ENCODE data around the gene DLGAP5. TPM values are rescaled to one million over a fixed set of nuclear protein-coding genes. Genes with fewer than 3 reads are reported as not detected.

The DLGAP5 gene
- total RNA-seq, 8 experiments from 2014 or later, result 0.10 to 48.5 (median 2.7) TPM

DNA sequence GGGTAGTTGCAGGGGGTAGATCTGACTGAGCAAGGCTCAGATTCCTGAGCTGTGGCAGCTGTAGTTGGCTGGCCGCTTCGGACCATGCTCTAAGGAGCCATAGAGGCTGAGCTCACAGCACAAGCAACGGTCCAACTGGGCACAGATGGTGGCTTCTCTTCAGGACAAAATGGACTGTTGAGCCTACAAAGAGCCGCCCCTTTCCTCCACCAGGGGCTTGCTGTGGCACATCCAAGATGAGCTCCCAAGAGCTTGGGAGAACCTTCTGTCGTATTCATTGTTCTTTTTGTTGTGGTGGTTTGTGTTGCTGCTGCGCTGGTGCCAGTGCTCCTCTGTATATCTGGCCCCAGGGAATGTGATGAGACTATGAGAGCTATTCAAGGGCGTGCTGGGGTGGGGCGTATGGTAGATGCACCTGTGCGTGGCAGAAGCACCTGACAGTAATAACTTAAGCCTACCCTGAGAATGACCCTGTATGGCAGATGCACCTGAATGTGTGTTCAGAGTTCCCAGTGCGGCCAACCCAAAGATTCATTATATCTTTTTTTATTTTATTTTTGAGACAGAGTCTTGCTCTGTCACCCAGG lies 80.2 kb downstream of the DLGAP5 start:
- Histone ChIP-seq H3K4me1 (replicated peaks in 1 of 2) (peaks cover 2 to 8% of the 10 kb centered on the region in 2 donors), H3K27ac (no peak overlapping the region), H3K4me3 (no peak overlapping the region)
- no peak for ATAC-seq (replicated peaks in 6 of 8)
- in situ Hi-C loops (cut with MboI; ENCODE audit: low pct_unique_long_range_greater_than_20kb in 2 of 9, low sequenced_read_pairs in 9 of 9, unreplicated experiment in 9 of 9), result no loop called here
- WGBS, 10 experiments, result 80 to 100% (median 96%) methylated on average over 1 to 7 of the region's 10 CpGs; no CpG with 5 or more reads in 2 of the 10 experiments

DNA sequence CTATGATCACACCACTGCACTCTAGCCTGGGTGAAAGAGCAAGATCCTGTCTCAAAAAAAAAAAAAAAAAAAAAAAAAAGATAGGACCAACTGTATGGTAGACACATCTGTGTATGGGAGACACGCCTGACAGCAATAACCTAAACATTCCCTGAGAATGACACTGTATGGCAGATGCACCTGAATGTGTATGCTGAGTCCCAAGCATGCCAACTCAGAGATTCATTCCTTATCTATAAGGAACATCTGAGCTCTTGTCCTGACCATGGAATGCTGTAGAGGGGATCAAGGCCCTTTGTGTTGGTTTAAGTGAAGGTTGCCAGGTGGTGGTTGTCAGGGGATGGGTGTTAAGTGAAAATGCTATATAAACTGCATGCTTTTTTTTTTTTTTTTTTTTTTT lies 81.5 kb downstream of the DLGAP5 start:
- ATAC-seq (replicated peaks in 6 of 8), result no peak
- Histone ChIP-seq H3K4me1 (replicated peaks in 1 of 2) (peaks cover 2 to 8% of the 10 kb centered on the region in 2 donors), H3K27ac (no peak overlapping the region), H3K4me3 (no peak overlapping the region)
- WGBS, 10 experiments, result 91 to 100% (median 100%) methylated on average over 1 of the region's 1 CpG; no CpG with 5 or more reads in 5 of the 10 experiments
- in situ Hi-C loops (cut with MboI; ENCODE audit: low pct_unique_long_range_greater_than_20kb in 2 of 9, low sequenced_read_pairs in 9 of 9, unreplicated experiment in 9 of 9), result no loop called here

DNA sequence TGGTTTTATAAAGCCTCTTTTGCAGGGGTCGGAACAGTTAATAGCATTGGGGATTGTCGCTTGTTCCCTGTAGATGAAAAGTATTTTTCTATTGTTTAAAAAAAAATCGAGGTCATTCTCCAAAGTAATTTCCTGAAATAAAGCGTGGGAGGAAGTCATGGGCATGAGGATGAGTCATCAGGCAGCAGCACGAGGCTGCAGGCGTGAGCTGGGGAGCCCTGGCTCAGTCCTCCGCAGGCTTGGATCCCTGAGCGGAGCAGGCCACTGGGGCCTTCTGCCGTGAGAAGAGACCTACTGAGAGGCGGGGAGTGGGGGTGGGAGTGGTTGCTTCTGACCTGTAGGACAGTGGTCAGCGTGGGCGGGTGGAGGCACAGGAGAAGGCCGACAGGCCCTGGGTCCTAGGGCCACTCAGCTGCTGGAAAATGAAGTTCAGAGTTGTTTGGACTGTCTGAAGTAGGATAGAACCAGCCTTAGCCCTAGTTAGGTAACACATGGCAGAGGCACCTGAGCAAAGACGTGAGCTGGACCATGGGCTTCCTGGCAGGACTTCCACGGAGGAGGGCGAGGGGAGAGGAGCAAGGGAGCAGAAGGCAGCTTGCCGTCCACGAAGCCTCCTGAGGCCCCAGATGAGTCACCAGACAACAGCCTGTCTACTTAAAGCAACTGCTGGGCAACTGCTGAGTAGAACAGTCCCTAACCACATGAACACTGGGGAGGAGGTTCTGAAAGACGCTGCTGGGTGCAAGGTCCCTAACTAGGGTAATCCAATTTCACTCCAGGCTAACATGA lies 83.4 kb downstream of the DLGAP5 start:
- H3K4me1 ChIP-seq (replicated peaks in 1 of 2), result peaks cover 5 to 15% of the 10 kb centered on the region in 2 donors
- 11 to 80% (median 39%) methylated on average over 1 to 8 of the region's 19 CpGs for WGBS, 10 experiments
- in situ Hi-C loops (cut with MboI; ENCODE audit: low pct_unique_long_range_greater_than_20kb in 2 of 9, low sequenced_read_pairs in 9 of 9, unreplicated experiment in 9 of 9), result no loop called here
- H3K27ac ChIP-seq, result peak overlapping the region in 1 of 2 donors; percentile 60
- H3K4me3 ChIP-seq, result no peak overlapping the region
- peak; percentile 45 to 98 (median 96) for ATAC-seq (replicated peaks in 6 of 8)

DNA sequence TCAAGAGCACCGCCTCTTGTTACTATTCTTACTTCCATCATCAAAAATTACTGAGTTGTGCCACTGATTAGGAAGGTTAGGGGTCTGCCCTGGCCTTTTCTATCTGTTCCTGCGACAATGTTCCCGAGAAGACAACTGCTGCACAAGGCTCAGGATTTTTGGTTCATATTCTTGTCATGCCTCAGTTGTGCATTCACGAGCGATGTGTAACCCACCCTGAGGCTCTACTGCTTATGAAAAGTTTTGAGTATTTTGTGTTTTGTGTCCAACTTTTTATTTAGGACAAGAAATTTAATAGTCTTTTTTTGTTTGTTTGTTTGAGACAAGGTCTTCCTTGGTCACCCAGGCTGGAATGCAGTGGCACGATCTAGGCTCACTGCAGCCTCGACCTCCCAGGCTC lies 85.4 kb downstream of the DLGAP5 start:
- peaks cover 14 to 25% of the 10 kb centered on the region in 2 donors for H3K4me1 ChIP-seq (replicated peaks in 1 of 2)
- WGBS, 10 experiments, result 67 to 100% (median 90%) methylated on average over 2 to 6 of the region's 7 CpGs
- no peak overlapping the region for H3K27ac ChIP-seq
- in situ Hi-C loops (cut with MboI; ENCODE audit: low pct_unique_long_range_greater_than_20kb in 2 of 9, low sequenced_read_pairs in 9 of 9, unreplicated experiment in 9 of 9), result no loop called here
- ATAC-seq (replicated peaks in 6 of 8), result no peak
- no peak overlapping the region for H3K4me3 ChIP-seq

DNA sequence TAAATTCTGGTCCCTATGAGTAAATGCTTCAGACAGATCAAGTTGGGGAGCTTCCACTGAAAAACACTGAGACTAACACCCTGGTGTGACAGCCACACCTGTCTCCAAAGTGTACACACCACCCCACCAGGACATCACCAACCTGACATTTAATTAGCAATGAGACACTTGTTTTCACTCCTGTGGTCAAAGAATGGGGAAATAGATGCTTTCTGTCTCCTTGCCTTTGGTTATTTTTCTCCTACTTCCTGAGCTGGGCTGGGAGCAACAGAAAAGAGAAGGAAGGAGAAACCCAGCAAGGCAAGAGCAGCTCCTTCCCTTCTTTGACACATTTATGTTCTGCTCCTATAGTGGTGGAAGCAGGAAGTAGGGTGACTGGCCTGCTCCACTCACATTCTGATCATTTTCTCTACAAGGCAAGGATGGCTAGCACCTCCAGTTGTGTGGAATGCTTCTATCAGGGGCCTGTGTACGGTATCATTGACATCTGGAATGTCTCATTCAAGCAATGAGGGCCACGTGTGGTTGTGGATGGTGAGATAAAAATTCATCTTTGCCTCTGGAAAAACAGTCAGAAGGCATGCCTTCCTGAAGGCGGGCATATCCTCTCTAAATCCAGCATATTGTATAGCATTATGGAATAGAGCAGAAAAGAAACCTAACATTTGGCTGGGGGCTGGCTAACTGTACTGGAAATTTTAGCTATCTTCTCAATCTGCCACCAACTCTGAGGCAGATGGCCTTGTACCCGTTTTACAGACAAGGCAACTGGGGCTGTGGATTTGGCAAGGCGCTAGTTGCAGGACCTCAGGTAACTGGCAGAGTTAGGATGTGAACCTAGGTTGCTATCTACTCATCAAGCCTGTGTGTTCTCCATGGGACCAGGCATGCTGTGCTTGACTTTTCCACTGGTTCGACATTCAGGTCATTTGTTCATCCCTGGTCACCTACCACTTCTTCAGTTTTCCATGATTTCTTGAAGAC lies 87.1 kb downstream of the DLGAP5 start:
- in situ Hi-C loops (cut with MboI; ENCODE audit: low pct_unique_long_range_greater_than_20kb in 2 of 9, low sequenced_read_pairs in 9 of 9, unreplicated experiment in 9 of 9), result no loop called here
- WGBS, 10 experiments, result 60 to 100% (median 93%) methylated on average over 1 to 6 of the region's 6 CpGs
- Histone ChIP-seq H3K27ac (no peak overlapping the region), H3K4me1 (replicated peaks in 1 of 2) (peaks cover 14 to 25% of the 10 kb centered on the region in 2 donors), H3K4me3 (no peak overlapping the region)
- ATAC-seq (replicated peaks in 6 of 8), result no peak

DNA sequence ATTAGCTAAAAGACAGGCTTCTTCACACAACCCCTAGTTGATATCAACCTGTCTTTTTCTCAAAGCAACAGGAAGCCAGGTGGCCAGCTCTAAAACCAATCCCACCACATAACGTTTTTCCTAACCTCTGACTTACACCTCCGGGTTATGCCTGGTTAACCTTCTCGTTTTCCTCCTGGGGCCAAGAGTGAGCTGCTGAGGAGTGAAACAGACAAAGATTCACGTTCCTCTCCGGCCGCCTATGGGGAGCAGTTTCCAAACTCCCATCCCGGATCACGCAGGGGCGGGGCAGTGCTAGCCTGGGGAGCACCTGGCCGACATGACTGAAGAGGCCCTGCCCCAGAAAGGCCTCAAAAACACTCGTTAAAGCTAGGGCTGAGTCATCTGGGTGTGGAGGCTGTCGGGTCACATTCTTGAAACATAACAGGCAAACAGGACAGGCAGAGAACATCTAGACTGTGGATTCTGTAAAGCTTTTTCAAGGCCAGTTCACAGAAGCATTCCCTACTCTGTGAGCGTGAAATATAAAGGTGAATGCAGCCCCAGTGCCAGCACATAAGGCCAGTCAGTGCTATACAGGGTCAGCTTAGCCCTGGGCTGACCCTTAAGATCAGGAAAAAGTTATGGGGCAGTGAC lies 88.3 kb downstream of the DLGAP5 start:
- H3K4me3 ChIP-seq, result no peak overlapping the region
- peaks cover 14 to 25% of the 10 kb centered on the region in 2 donors for H3K4me1 ChIP-seq (replicated peaks in 1 of 2)
- WGBS, 10 experiments, result 0 to 67% (median 36%) methylated on average over 1 to 10 of the region's 13 CpGs; no CpG with 5 or more reads in 1 of the 10 experiments
- H3K27ac ChIP-seq, result peak overlapping the region in 1 of 2 donors; percentile 16
- peak; percentile 38 to 77 (median 49) for ATAC-seq (replicated peaks in 6 of 8)
- in situ Hi-C loops (cut with MboI; ENCODE audit: low pct_unique_long_range_greater_than_20kb in 2 of 9, low sequenced_read_pairs in 9 of 9, unreplicated experiment in 9 of 9), result no loop called here

DNA sequence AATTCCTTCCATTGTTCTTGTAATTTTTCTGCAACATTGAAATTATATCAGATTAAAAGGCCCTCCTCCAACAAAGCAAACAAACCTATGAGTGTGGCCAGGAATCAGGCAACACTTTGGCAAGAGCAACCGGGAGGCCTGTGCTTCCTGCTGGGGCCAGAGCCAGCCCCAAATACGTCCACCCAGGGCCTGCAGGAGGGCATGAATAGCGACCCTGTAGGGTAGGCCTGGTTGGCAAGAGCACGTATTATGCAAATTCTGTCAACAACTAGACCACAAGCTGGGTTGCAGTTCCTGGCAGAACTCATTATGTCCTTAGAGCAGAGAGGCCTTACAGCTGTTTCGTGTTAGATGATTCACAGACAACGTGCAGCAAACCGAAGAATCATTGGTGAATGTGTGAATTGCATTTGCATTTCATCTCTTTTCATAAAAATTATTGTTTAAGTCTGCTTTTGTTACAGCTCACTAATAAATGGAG lies 89.2 kb downstream of the DLGAP5 start:
- Histone ChIP-seq H3K4me1 (replicated peaks in 1 of 2) (peaks cover 12 to 17% of the 10 kb centered on the region in 2 donors), H3K4me3 (no peak overlapping the region), H3K27ac (no peak overlapping the region)
- peak; percentile 69 to 92 (median 86) for ATAC-seq (replicated peaks in 6 of 8)
- in situ Hi-C loops (cut with MboI; ENCODE audit: low pct_unique_long_range_greater_than_20kb in 2 of 9, low sequenced_read_pairs in 9 of 9, unreplicated experiment in 9 of 9), result no loop called here
- WGBS, 10 experiments, result 0 to 33% (median 17%) methylated on average over 2 to 5 of the region's 7 CpGs; no CpG with 5 or more reads in 2 of the 10 experiments

DNA sequence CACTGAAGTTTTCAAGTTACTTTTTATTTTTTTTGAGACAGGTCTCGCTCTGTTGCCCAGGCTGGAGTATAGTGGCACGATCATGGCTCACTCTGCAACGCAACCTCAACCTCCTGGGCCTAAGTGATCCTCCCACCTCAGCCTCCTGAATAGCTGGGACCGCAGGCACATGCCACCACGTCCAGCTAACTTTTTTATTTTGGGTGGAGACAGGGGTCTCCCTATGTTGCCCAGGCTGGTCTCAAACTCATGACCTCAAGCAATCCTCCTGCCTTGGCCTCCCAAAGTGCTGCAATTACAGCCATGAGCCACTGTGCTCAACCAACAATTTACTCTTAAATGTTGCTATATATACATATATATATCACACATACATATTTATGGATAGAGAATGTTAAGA lies 89.7 kb downstream of the DLGAP5 start:
- H3K4me3 ChIP-seq, result no peak overlapping the region
- no peak overlapping the region for H3K27ac ChIP-seq
- H3K4me1 ChIP-seq (replicated peaks in 1 of 2), result peaks cover 12 to 17% of the 10 kb centered on the region in 2 donors
- in situ Hi-C loops (cut with MboI; ENCODE audit: low pct_unique_long_range_greater_than_20kb in 2 of 9, low sequenced_read_pairs in 9 of 9, unreplicated experiment in 9 of 9), result no loop called here
- 60 to 100% (median 94%) methylated on average over 1 to 4 of the region's 5 CpGs; no CpG with 5 or more reads in 3 of the 10 experiments for WGBS, 10 experiments
- no peak for ATAC-seq (replicated peaks in 6 of 8)

DNA sequence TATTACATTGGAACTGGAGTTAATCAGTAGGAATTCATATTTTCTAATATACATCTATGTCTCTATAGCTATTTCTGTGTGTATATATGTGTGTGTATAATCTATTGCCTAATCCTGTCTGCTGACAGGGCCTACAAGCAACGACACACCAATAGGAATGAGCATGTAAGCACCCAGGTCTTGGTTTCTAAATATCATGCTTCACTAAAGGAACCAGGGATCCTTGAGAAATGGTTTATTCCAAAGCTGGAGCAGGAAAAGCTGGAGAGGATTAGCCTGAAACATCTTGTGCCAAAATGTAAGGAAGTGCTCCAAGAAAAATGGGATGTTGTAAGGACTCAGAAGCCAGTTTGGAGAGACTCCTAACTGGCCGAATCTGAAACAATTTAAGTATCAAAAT lies 91.6 kb downstream of the DLGAP5 start:
- in situ Hi-C loops (cut with MboI; ENCODE audit: low pct_unique_long_range_greater_than_20kb in 2 of 9, low sequenced_read_pairs in 9 of 9, unreplicated experiment in 9 of 9), result no loop called here
- peaks cover 12 to 17% of the 10 kb centered on the region in 2 donors for H3K4me1 ChIP-seq (replicated peaks in 1 of 2)
- no peak for ATAC-seq (replicated peaks in 6 of 8)
- H3K4me3 ChIP-seq, result no peak overlapping the region
- 63 to 100% (median 100%) methylated on average over 1 to 2 of the region's 2 CpGs; no CpG with 5 or more reads in 2 of the 10 experiments for WGBS, 10 experiments
- H3K27ac ChIP-seq, result no peak overlapping the region

DNA sequence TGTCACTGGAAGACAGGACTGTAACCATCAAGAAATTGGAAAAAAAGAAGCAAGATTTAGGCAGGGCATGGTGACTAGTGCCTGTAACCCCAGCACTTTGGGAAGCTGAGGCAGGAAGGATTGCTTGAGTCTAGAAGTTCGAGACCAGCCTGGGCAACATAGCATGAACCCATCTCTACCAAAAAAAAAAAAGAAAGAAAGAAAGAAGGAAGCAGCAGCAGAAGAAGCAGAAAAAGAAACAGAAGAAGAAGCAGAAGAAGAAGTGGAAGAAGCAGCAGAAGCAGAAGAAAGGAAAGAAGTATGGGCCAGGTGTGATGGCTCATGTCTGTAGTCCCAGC lies 92.9 kb downstream of the DLGAP5 start:
- Histone ChIP-seq H3K4me1 (replicated peaks in 1 of 2) (peaks cover 12 to 16% of the 10 kb centered on the region in 2 donors), H3K4me3 (no peak overlapping the region), H3K27ac (no peak overlapping the region)
- in situ Hi-C loops (cut with MboI; ENCODE audit: low pct_unique_long_range_greater_than_20kb in 2 of 9, low sequenced_read_pairs in 9 of 9, unreplicated experiment in 9 of 9), result no loop called here
- WGBS, 10 experiments, result 56 to 94% (median 79%) methylated on average over 1 of the region's 1 CpG; no CpG with 5 or more reads in 2 of the 10 experiments
- ATAC-seq (replicated peaks in 6 of 8), result no peak

All from motor neuron (in vitro differentiated cells).